Hippocampal formation (tissue), 2 donors: ENCODE data around the gene HS6ST1.
"Not testable (repeated sequence)": the region's sequence is repeated elsewhere in the genome, so short reads cannot be mapped to it uniquely, and the experiment has no call there.

Source experiments
- DNase-seq, 2 donors: peaks; one replicate each; lab custom pipeline; 2025; lab: John Stamatoyannopoulos, UW

The HS6ST1 gene

GRCh38 chr2:128268611-128269010, 50.1 kb downstream of the HS6ST1 start:
- DNase-seq, result not testable (repeated sequence)

- DNase-seq, result not testable (repeated sequence)
Observed at GRCh38 chr2:128268145-128268544, 50.5 kb downstream of the HS6ST1 start.

GRCh38 chr2:128267649-128268048, 51.0 kb downstream of the HS6ST1 start:
- not testable (repeated sequence) for DNase-seq

GRCh38 chr2:128267197-128267596, 51.5 kb downstream of the HS6ST1 start:
- DNase-seq, result not testable (repeated sequence)

GRCh38 chr2:128266463-128266862, 52.2 kb downstream of the HS6ST1 start:
- DNase-seq, result not testable (repeated sequence)

- not testable (repeated sequence) for DNase-seq
Observed at GRCh38 chr2:128265608-128265993, 53.1 kb downstream of the HS6ST1 start.

- no peak for DNase-seq
Observed at GRCh38 chr2:128264881-128265607, 53.6 kb downstream of the HS6ST1 start.

GRCh38 chr2:128263902-128264331, 54.8 kb downstream of the HS6ST1 start:
- no peak for DNase-seq

GRCh38 chr2:128262315-128263253, 56.1 kb downstream of the HS6ST1 start:
- DNase-seq, result no peak

- DNase-seq, result no peak
Observed at GRCh38 chr2:128261245-128262128, 57.2 kb downstream of the HS6ST1 start.

GRCh38 chr2:128260239-128261138, 58.2 kb downstream of the HS6ST1 start:
- peak; percentile 64 to 72 for DNase-seq

- no peak for DNase-seq
Observed at GRCh38 chr2:128259585-128259984, 59.1 kb downstream of the HS6ST1 start.

GRCh38 chr2:128258218-128258617, 60.5 kb downstream of the HS6ST1 start:
- no peak for DNase-seq

- no peak for DNase-seq
Observed at GRCh38 chr2:128252501-128252900, 66.2 kb downstream of the HS6ST1 start.

- DNase-seq, result not testable (repeated sequence)
Observed at GRCh38 chr2:128252086-128252485, 66.6 kb downstream of the HS6ST1 start.

GRCh38 chr2:128250229-128251025, 68.2 kb downstream of the HS6ST1 start:
- no peak for DNase-seq

- no peak for DNase-seq
Observed at GRCh38 chr2:128249555-128249954, 69.1 kb downstream of the HS6ST1 start.

GRCh38 chr2:128245813-128246212, 72.9 kb downstream of the HS6ST1 start:
- DNase-seq, result no peak

- DNase-seq, result no peak
Observed at GRCh38 chr2:128241896-128242295, 76.8 kb downstream of the HS6ST1 start.
